Panc1 (cell line): ENCODE data around the gene INTS3. TPM values are rescaled to one million over a fixed set of nuclear protein-coding genes. Genes with fewer than 3 reads are reported as not detected.
A peak's percentile ranks its signal among the peaks of the same experiment; 100 is the strongest.
"Not testable (repeated sequence)": the region's sequence is repeated elsewhere in the genome, so short reads cannot be mapped to it uniquely, and the experiment has no call there.

Experiments used
- ATAC-seq: fragments of 200-7000 bp; cut with Tn5 transposase; 2 replicates; pipeline ENCODE4 v1.9.1; 2020; ENCODE audit warnings: mild to moderate bottlenecking, moderate library complexity
- BruUV-seq: library from RNA; stranded (reverse); fragments of 400-500 nt; replicated peaks from 2 replicates; lab custom pipeline; 2021; lab: Mats Ljungman, UMichigan
- CTCF ChIA-PET: fragments of 300-600 bp; sonication (Branson Sonifier 250); formaldehyde crosslinking; loops from one replicate; lab custom pipeline; 2022; ENCODE audit warnings: antibody characterized with exemption; lab: Charles Lee
- POLR2A ChIA-PET: fragments of 300-600 bp; sonication (Branson Sonifier 250); formaldehyde crosslinking; loops from one replicate; lab custom pipeline; 2022; ENCODE audit warnings: antibody characterized with exemption; lab: Charles Lee
- DNase-seq: peaks from one replicate; pipeline ENCODE4 v3.0.0-alpha.2; 2010; ENCODE audit warnings: low read depth, low spot score
- H3K27ac ChIP-seq: 2 replicates; pipeline ENCODE4 v1.5.1; 2011; ENCODE audit warnings: mild to moderate bottlenecking, low read length, inconsistent platforms
- H3K27me3 ChIP-seq: fragments of 200-500 bp; sonication (Bioruptor generic); 2 replicates; pipeline ENCODE4 v1.6.0; 2014; ENCODE audit warnings: low read length, inconsistent platforms; ENCODE audit not compliant: control insufficient read depth, insufficient read depth
- H3K36me3 ChIP-seq: fragments of 200-500 bp; sonication (Bioruptor generic); 2 replicates; pipeline ENCODE4 v1.5.1; 2014; ENCODE audit warnings: inconsistent platforms, mild to moderate bottlenecking, low read length, moderate library complexity; ENCODE audit not compliant: control insufficient read depth, insufficient read depth
- H3K4me1 ChIP-seq: 2 replicates; pipeline ENCODE4 v1.5.1; 2011; ENCODE audit warnings: inconsistent platforms, mild to moderate bottlenecking, low read length, moderate library complexity; ENCODE audit not compliant: control insufficient read depth, insufficient read depth
- H3K4me3 ChIP-seq, 2 experiments: 2 replicates each; pipeline ENCODE4 v1.5.1; 2011 to 2012; ENCODE audit warnings: low read depth in 2 of 2, low read length in 2 of 2, mild to moderate bottlenecking in 2 of 2, inconsistent platforms in 1 of 2, moderate library complexity in 1 of 2
- H3K9me3 ChIP-seq: fragments of 200-500 bp; sonication (Bioruptor generic); 2 replicates; pipeline ENCODE4 v1.5.1; 2014; ENCODE audit warnings: low read depth, mild to moderate bottlenecking, inconsistent platforms, low read length, moderate library complexity; ENCODE audit not compliant: control insufficient read depth, insufficient read depth
- CTCF ChIP-seq: fragments of 450-650 bp; IDR thresholded peaks from 2 replicates; pipeline ENCODE4 v1.5.1; 2017; ENCODE audit warnings: mild to moderate bottlenecking
- POLR2AphosphoS5 ChIP-seq: IDR thresholded peaks from 2 replicates; pipeline ENCODE4 v1.6.1; 2012; ENCODE audit warnings: mild to moderate bottlenecking, low read depth, low read length, moderate library complexity
- REST ChIP-seq, 2 experiments: IDR thresholded peaks; 2 replicates each; pipeline ENCODE4 v1.6.1; 2011 to 2012; ENCODE audit warnings: low read depth in 2 of 2, control low read depth in 1 of 2, low read length in 1 of 2, mild to moderate bottlenecking in 1 of 2, moderate library complexity in 1 of 2; ENCODE audit not compliant: insufficient read depth in 1 of 2
- SIN3A ChIP-seq: IDR thresholded peaks from 2 replicates; pipeline ENCODE4 v1.6.1; 2012; ENCODE audit warnings: low read depth, mild to moderate bottlenecking, low read length, moderate library complexity, borderline replicate concordance; ENCODE audit not compliant: insufficient read depth
- TCF7L2 ChIP-seq: IDR thresholded peaks from 2 replicates; pipeline ENCODE4 v1.6.1; 2011; ENCODE audit warnings: mild to moderate bottlenecking, low read depth, low read length, inconsistent platforms
- in situ Hi-C: cut with HindIII; loops from 2 replicates; pipeline ENCODE4 v1.10.0; 2016; ENCODE audit warnings: low sequenced_read_pairs, low pct_unique_long_range_greater_than_20kb
- intact Hi-C: fragments of 100-400 bp; cut with micrococcal nuclease; formaldehyde crosslinking; loops from one replicate; pipeline ENCODE4 v1.10.0; 2022; ENCODE audit not compliant: unreplicated experiment
- total RNA-seq: library from RNA; stranded (reverse); gene quantifications from one replicate; pipeline ENCODE4 v1.2.1, GENCODE V29; 2021; ENCODE audit not compliant: unreplicated experiment

Gene INTS3
- total RNA-seq, 1 experiment from 2014 or later, result 77.3 TPM

- BruUV-seq, result no TSS peak
- Histone ChIP-seq H3K27ac (no peak overlapping the region), H3K36me3 (no peaks in the 10 kb centered on the region), H3K9me3 (no peaks in the 10 kb centered on the region), H3K4me1 (peaks cover 4% of the 10 kb centered on the region; the same call in 1 of the 2 replicates), H3K27me3 (no peaks in the 10 kb centered on the region), H3K4me3 (peak overlapping the region in 1 of 2 experiments; percentile 24; a peak in 2 of 4 replicates)
- no peak for TF ChIP-seq CTCF
- TF ChIP-seq REST (IDR thresholded peaks at IDR 0.05; ENCODE audit: insufficient read depth in 1 of 2, low read depth in 2 of 2, low read length in 1 of 2), result no peak
- no peak for TF ChIP-seq SIN3A
- no peak for TF ChIP-seq POLR2AphosphoS5
- no peak for TF ChIP-seq TCF7L2
- in situ Hi-C loops (no loop called here), intact Hi-C loops (no loop called here)
- ChIA-PET CTCF (no interaction called here), POLR2A (no interaction called here)
- DNase-seq (no peak), ATAC-seq (no peak)
These were observed 16.8 kb upstream of the INTS3 start for GRCh38 chr1:153711026-153711425.

- H3K27ac ChIP-seq, POLR2A ChIA-PET, H3K36me3 ChIP-seq, H3K4me1 ChIP-seq, ATAC-seq, H3K27me3 ChIP-seq, in situ Hi-C loops, H3K4me3 ChIP-seq, intact Hi-C loops, H3K9me3 ChIP-seq, BruUV-seq, DNase-seq: not testable (repeated sequence)
- CTCF ChIA-PET, result interaction anchor here (0.7 kb wide), 1 partner anchor 452 kb away, joined by 4 read pairs; no protein-coding TSS in a partner anchor
These were observed 11.6 kb upstream of the INTS3 start for GRCh38 chr1:153716211-153716610.

GRCh38 chr1:153717330-153717729 lies 10.5 kb upstream of the INTS3 start:
- intact Hi-C loops, result no loop called here
- no peak for TF ChIP-seq TCF7L2
- TF ChIP-seq CTCF, result no peak
- TF ChIP-seq REST (IDR thresholded peaks at IDR 0.05; ENCODE audit: insufficient read depth in 1 of 2, low read depth in 2 of 2, low read length in 1 of 2), result no peak
- TF ChIP-seq POLR2AphosphoS5, result no peak
- TF ChIP-seq SIN3A, result no peak
- DNase-seq (no peak), ATAC-seq (no peak)
- CTCF ChIA-PET, result no interaction called here
- H3K4me3 ChIP-seq, result no peak overlapping the region
- in situ Hi-C loops, result no loop called here
- H3K9me3 ChIP-seq, result no peaks in the 10 kb centered on the region
- POLR2A ChIA-PET, result no interaction called here
- BruUV-seq, result no TSS peak
- H3K4me1 ChIP-seq, result no peaks in the 10 kb centered on the region
- no peak overlapping the region for H3K27ac ChIP-seq
- H3K27me3 ChIP-seq, result no peaks in the 10 kb centered on the region
- H3K36me3 ChIP-seq, result no peaks in the 10 kb centered on the region
